HG02981 (cell line): ENCODE results near the gene MACROD2.
"Not testable (repeated sequence)": the region's sequence is repeated elsewhere in the genome, so short reads cannot be mapped to it uniquely, and the experiment has no call there.

Experiments
- ATAC-seq: cut with Tn5 transposase; IDR thresholded peaks from one replicate; pipeline ENCODE4 v1.9.1; 2021; ENCODE audit warnings: mild to moderate bottlenecking, moderate library complexity; ENCODE audit not compliant: unreplicated experiment

MACROD2 gene

DNA sequence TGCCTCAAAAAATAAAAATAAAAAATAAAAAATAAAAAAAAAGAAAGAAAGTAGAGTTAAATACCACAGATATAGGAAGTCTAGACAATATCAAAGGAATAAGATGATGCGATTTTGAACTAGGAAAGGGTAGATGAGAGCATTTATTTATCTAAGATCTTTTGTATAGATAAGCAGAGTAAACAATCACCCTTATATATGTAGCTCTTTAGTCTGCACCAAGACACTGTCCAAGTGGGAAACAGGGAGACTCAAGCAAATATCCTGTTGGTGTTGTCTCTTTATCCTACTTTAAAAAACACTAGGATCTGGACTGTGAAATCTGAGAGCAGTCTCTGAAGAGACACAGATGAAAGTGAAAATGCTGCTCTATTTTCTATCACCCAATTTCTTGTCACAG lies 929.1 kb downstream of the MACROD2 start:
- no peak for ATAC-seq

DNA sequence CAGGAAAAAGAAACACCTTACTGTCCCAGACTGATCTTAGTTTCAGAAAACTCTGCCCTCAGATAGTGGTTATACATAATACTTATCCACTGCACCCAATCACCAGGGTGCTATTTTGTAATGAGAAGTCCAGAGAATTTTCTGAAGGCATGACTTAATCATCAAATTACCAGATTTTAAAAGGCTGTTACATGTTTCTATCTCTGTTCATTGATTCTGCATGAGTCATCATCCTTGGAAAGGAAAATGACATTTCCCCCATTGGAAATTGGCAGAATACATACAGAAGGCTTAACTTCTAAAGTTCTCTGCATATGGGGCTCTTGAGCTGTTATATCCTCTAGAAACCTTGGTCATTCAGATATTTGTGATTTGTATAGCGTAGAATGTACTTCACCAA lies 930.0 kb downstream of the MACROD2 start:
- ATAC-seq: no peak

DNA sequence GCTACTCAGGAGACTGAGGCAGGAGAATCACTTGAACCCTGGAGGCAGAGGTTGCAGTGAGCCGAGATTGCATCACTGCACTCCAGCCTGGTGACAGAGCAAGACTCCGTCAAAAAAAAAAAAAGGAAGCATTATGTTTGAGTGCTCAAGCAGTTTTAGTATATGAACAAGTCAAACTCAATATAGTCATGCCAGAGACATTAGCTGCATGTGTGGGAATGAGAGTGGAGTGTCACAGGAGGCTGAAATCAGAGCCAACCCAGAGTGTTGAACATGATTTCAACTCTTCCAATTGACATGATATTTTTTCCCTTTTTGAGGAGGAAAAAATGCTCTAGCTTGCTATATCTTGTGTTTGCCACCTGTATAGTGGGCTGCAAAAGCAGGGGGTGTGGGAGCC lies 931.1 kb downstream of the MACROD2 start:
- not testable (repeated sequence) for ATAC-seq

DNA sequence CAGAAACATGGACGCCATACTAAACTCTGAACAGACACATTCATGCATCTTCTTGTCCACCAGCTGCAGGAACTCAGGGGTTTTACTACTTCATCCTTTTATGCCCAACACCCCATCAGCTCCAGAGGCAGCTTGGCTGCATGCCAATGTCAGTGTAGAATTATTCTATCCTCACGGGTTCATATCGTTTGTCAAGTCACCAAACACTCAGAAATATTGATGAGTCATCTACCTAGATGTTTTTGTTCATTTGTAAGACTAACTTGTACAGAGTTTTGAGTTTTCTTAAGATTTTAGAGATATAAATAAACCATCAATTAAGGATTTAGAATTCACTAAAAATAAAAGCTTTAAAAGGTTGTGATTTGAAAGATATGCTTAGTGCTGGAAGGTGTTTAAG lies 932.8 kb downstream of the MACROD2 start:
- ATAC-seq: no peak

DNA sequence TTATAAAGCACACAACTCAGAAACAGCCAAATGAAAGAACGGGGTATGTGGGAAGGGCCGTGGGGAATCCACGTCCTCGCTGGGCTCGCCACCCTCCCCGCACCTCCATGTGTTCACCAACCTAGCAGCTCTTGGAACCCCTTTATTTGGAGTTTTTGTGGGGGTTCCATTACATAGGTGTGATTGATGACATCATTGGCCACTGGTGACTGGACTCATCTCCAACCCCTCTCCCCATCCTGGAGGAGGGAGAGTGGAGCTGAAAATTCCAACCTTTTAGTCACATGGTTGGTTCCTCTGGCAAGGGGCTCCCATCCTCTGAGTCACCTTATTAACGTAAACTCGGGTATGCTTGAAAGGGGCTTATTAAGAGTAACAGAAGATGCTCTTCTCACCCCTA lies 934.1 kb downstream of the MACROD2 start:
- no peak for ATAC-seq

DNA sequence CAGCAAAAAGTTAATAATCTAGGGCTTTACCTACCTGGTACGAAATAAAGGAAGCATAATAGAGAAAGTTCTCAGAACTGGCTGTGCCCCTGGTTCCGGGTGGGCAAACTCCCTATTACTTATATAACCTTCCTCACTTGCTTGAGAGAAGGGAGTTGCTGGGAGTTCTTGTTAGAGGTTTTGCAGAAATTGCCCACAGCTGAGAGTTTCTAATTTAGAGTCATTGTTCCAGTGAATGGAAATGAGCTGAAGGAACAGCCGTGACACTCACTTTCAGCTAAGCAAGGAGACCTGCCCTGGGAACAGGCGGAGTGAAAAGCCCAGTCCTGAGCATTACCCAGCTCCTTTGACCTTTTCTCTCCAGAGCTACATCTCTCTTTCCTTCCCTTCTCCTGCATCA lies 936.7 kb downstream of the MACROD2 start:
- no peak for ATAC-seq

DNA sequence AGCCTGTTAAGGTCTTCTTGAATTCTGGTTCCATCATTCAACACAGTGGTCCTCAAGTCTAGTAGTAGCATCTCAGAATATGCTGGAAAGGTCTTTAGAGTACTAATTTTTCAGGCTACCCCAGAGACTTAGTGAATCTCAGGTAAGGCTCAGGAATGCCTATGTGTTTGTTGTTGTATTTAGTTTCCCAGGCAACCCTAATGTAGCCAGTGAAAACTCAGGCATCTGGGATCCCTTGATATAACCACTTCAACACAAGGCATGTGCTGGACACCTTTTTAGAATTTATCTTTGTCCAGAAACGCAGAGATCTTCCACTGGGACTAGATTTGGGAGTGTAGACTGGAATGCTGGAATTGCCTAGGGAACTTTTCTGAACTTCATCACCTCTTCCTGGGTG lies 940.0 kb downstream of the MACROD2 start:
- no peak for ATAC-seq

DNA sequence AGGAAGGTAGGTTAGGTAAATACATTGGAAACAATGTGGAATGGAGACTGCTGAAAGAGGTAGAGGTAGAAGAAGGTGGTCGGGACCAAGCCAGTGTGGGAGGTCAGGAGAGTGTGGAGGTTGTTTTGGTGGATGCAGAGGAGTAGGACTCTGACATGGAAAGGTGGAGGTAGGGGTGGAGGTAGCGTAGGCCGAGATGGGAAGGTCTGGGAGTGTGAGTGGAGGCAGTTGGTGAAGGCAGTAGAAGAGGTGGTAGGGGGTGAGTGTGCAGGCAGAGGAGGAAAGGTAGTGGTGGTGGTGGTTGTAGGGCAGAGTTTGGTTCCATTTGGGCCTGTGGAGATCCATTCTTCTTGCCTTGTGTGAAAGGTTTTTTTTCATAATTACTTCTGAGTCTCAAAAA lies 941.7 kb downstream of the MACROD2 start:
- no peak for ATAC-seq

DNA sequence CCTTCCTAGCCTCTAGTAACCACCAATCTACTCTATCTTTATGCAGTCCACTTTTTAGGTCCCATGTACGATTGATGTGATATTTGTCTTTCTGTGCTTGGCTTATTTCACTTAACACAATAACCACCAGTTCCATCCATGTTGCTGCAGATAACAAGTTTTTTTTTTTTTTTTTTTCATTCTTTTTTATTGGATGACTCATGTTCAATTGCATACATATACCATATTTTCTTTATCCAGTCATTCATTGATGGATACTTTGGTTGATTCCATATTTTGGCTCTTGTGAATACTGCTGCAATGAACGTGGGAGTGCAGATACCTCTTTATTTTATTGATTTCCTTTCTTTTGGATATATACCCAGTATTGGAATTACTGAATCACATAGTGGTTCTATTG lies 942.5 kb downstream of the MACROD2 start:
- ATAC-seq: no peak

DNA sequence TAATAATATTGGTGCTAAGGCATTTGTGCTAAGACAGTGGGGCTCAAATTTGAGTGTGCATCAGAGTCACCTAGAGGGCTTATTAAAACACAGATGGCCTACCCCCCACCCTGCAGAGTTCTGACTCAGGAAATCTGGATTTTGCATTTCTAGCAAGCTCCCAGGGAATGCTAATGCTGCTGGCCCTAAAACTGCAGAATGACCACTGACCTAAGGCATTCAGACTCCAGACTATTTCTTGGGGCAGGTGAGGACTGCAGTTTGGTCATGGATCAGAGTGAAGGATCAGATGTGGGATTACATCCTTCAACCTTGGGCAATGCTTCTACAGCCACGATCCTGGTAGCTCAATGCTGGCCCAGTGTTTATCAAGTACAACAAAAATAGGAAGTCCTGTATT lies 952.2 kb downstream of the MACROD2 start:
- ATAC-seq: no peak

DNA sequence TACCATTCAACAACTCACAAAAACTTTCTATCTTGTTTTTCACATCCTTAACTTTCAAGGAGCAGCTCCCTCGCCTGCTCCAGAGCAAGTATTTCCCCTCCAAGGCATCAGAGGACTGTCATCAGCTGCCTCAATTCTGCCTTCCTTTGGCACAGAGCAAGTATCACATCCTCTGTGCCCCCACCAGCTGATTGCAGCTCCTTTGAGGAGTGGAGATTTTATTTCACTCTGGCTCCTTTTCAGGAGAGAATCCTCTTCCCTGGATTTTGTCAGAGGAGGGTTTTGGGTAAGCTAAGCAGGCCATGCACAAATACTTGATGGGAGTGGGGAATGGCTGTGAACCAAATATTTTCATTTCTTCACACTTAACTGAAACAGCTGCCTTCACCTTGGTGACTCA lies 952.6 kb downstream of the MACROD2 start:
- no peak for ATAC-seq

DNA sequence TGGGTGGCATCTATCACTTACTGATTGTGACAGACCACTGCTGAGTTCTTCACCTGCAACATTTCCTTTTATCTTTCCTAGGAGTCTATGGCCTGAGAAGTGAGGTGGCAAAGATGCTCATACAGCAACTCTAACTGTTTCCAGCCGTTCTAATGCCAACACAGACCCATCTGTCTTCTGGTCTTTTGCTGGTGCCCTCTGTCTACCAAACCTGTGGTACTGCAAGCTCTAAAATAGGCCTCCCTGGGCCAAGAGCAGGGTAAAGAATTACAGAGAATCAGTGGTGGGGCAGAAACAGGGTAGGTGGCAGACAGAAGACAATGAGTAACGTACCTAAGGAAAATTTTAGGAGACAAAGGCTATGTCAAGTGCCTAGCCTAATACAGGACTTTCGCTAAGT lies 953.1 kb downstream of the MACROD2 start:
- no peak for ATAC-seq

DNA sequence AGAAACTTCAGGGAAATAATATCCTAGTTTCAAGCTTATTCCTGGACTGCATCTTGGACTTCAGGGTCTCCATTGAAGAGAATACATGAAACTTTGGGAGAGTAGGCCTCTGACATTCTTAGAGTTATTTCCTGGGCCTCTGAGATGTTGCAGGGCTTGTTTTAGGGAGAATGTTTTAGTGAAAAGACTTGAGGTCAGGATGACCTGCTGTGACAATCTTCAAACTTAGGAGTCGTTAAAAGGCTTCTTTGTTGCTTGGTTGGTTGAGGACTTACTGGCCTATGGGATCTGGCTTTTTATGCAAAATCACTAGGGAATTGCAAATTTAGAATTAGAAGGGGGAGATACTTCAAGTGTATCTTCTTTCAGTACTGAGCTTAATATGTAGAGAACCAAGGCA lies 955.3 kb downstream of the MACROD2 start:
- ATAC-seq: no peak

DNA sequence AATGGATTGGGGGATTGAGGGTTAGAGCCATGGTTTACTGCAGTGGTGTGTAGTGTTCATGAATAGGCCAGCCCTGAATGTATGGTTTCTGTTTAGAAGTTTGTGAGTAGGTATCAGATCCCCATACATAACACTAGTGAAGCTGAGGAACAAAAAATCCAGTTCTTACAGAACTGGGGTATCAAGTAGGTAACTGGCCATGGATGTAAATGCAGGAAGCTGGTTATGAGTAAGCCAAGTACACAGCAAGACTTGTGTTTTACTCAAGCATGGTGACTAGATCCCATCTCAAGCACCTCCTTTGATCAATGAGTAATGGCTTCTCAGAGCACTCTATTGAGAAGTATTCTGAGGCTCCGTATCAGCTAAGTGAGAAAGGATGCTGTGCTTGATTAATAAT lies 955.8 kb downstream of the MACROD2 start:
- ATAC-seq: peak; percentile 76

DNA sequence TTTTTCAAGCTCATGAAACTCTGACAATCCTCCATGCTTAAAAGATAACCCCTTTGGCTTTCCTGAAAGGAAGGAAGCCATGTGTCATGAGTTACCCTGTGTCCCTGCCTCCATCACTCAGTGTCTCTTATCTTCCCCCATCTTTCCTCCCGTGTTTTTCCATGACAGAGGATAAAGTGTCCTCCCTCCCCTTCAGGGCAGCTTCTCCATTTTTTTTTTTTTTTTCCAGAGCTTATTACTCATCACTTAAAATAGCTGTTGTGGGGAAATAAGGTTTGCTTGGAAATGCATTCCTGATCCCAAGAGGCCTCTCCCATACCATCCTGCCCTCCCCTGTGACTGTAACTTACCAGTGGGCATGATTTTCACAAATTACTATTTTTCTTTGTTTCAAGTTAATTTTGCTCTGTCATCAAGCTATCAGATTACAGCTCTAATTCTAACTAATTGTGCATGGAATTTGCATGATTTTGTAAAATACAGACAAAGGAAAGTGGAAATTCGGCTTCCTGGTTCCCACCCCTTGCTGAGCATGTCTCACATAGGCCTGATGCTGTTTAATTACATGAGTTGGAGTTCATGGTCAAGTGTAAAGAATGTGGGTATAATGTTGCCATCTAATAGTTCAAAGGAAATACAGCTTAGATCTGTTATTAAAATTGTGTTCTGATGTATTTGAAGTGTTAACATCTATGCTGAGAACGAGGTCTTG lies 956.5 kb downstream of the MACROD2 start:
- no peak for ATAC-seq

DNA sequence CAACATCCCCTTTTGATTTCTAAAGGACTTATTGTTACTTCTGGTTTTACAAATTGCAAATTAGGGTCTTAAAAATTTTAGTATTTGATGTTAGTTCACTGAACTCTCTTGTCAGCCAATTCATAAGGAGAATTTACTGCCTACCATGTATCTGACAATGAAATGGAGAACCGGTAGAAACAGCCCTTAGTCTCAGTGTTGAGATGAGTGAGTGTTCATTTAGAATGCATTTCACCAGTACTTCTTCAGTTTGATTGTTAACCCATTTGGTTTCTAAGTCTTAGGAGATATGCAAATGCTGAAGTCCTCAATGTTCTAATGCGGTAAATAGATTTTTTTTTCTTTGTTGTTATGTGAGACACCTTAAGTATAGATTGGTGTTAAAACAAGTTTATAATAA lies 958.4 kb downstream of the MACROD2 start:
- no peak for ATAC-seq

DNA sequence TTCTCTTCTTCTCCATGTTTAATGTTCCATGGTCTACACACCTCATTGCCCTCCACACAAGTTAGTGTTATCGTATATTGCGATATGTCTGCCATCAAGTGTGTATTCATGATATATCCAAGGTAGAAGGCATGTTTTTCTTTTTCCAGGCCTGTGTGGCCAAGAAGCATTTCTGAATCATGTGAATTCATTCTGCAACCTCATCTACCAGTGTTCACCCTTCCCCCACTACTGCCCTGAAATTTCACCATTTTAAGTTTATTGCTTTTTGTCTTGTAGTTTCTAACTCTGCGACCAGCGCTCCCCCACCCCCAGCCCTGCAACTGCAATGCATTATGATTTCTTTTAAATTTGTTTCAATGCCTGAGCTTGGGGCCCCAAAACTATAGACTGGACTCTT lies 960.1 kb downstream of the MACROD2 start:
- ATAC-seq: no peak

DNA sequence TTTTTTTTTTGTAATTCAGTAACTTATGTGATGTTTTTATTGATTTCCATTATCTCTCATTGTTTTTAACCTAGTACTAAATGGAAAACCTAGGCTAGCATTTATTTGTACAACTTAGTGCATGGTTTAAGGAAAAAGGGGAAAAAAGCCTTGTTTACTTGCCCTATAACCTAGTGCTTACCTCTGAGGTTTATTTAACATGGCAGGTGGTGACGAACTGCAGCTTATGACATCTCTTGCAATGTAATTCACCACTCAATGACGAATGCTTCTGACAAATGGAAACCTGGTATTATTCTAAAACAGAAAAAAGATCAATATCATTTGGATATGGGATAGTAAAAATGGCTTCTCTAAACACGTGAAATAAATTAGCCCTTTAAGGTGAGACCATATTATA lies 960.7 kb downstream of the MACROD2 start:
- ATAC-seq: no peak

DNA sequence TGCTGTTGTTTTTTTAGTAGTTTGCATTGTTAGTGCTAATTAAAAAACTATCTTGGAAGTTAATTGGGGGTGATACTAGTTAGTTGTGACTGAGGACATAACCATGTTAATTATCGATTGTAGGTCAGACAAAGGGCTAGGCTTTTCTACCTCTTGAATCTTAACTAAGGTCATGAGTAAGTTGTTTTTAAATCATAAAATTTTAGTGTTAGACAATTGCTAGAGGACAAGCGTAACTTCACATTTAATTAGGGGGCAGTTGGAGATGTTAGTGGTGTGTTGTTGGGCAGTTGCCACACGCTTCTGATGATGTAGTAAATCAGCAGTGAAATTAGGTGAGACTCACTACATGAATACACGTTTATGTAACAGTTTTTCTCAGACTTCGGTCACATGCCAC lies 961.2 kb downstream of the MACROD2 start:
- no peak for ATAC-seq

DNA sequence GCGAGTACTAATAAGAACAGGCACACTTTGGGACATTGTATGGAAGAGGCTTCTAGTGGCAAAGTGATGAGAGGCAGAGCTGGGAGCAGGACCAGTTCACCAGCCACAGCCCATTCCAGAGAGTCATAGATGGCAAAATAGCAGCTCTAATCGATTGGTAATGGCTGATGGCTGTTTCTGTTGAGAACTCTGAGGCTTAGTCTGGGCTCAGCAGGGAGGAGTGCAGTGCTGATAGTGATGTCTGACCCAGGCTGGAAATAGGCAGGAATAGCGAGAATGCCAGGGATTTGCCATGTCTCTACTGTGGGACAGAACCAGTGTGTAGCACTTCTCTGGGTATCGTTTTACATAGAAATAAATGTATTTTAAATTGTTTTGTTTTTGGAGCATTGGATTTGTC lies 962.1 kb downstream of the MACROD2 start:
- no peak for ATAC-seq

DNA sequence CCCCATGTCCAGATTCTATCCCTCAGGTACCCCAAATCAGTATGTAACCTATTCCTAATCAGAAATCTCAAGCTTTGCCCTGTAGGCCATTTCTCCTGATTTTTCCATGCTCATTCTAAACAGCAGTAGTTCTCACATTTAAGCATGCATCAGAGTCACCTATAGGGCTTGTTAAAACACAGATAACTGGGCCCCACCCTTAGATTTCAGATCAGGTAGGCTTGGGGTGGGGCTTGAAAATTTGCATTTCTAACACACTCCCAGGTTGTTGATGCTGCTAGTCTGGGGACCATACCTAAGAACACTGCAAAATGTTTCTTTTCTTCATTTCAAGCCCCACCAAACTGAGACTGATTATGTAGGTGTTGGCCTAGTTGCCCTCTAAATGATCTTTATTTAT lies 963.3 kb downstream of the MACROD2 start:
- no peak for ATAC-seq

DNA sequence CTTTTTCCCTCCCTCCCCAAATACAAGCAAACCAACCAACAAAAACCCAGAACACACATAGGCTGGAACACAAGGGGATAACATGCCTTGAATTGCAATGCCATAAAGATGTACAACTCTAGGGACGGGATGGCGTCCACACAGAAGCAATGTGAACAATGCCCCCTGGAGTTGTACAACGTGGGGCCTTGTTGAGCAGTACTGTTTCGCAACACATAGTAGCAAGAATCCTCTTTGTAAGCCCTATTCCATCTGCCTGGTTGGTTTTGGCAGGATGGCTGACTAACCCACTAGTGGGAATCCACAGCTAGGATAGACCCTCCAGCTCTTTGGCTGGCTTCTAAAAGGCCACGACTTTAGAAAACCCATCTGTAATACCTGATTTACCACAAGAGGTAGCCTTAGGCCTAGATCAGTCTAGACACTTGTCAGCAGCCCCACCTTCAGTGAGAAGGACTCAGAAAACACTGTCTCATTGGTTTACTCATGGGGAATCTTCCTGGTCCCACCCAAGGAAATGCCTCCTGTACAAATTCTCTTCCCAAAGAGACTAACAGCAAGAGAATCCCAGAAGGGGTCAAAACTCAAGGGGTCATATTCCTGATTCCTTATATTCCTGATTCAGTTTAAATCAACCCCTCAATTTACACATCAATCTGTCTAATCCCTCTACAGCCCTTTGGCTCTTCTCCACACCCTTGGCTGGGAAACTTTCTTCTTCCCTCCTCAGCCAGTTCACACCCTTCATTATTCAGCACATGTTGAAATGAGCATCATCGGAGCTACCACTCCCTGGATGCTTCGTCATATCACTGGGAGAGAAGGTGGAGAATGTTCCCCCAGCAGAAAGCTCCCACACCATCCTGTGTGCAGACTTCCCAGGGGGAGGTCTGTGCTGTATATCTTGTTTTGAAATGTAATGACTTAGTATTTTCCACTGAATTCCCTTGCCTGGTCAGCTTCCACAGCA lies 964.5 kb downstream of the MACROD2 start:
- no peak for ATAC-seq
